Activated CD8-positive, alpha-beta memory T cell treated with anti-CD3 and anti-CD28 coated beads, Interleukin-2, amount 50 U/mL, for 24 hours (primary cell): ENCODE measurements around the gene PI4KA.

Source experiments
- DNase-seq: peaks from one replicate; pipeline ENCODE4 v3.0.0-alpha.2; 2020; ENCODE audit errors: extremely low read depth

The PI4KA gene

GRCh38 chr22:20816559-20816958 lies 42.1 kb downstream of the PI4KA start:
- no peak for DNase-seq

GRCh38 chr22:20815477-20816050 lies 43.0 kb downstream of the PI4KA start:
- no peak for DNase-seq

- no peak for DNase-seq
These were observed 44.3 kb downstream of the PI4KA start for GRCh38 chr22:20814221-20814808.

- no peak for DNase-seq
These were observed 45.6 kb downstream of the PI4KA start for GRCh38 chr22:20813056-20813455.

- DNase-seq = no peak
These were observed 46.5 kb downstream of the PI4KA start for GRCh38 chr22:20811971-20812660.

- DNase-seq = no peak
These were observed 47.4 kb downstream of the PI4KA start for GRCh38 chr22:20811171-20811570.

GRCh38 chr22:20810645-20811044 lies 48.0 kb downstream of the PI4KA start:
- DNase-seq = no peak

GRCh38 chr22:20809538-20810185 lies 48.9 kb downstream of the PI4KA start:
- DNase-seq = no peak

- DNase-seq = no peak
These were observed 49.8 kb downstream of the PI4KA start for GRCh38 chr22:20808844-20809243.

GRCh38 chr22:20807315-20807752 lies 51.3 kb downstream of the PI4KA start:
- no peak for DNase-seq

- DNase-seq = no peak
These were observed 52.6 kb downstream of the PI4KA start for GRCh38 chr22:20805972-20806471.

- no peak for DNase-seq
These were observed 54.0 kb downstream of the PI4KA start for GRCh38 chr22:20804650-20805049.

GRCh38 chr22:20803696-20804324 lies 54.8 kb downstream of the PI4KA start:
- DNase-seq = no peak

GRCh38 chr22:20802922-20803553 lies 55.6 kb downstream of the PI4KA start:
- no peak for DNase-seq

GRCh38 chr22:20802452-20802851 lies 56.2 kb downstream of the PI4KA start:
- DNase-seq = no peak

GRCh38 chr22:20799449-20799848 lies 59.2 kb downstream of the PI4KA start:
- no peak for DNase-seq

GRCh38 chr22:20798974-20799373 lies 59.6 kb downstream of the PI4KA start:
- no peak for DNase-seq

GRCh38 chr22:20798218-20798617 lies 60.4 kb downstream of the PI4KA start:
- no peak for DNase-seq

GRCh38 chr22:20796731-20797130 lies 61.9 kb downstream of the PI4KA start:
- no peak for DNase-seq

GRCh38 chr22:20794650-20795413 lies 63.8 kb downstream of the PI4KA start:
- DNase-seq = no peak
